Mesenchymal stem cell (in vitro differentiated cells and primary cell): ENCODE measurements around the gene TMEM213.

Experiments used
- DNase-seq: peaks from one replicate; pipeline ENCODE4 v3.0.0-alpha.2; 2013
- H2AFZ ChIP-seq: one replicate; pipeline ENCODE4 v1.6.1; 2013; ENCODE audit warnings: low read depth, mild to moderate bottlenecking, control low read depth, inconsistent platforms, low read length, moderate library complexity
- H2AK5ac ChIP-seq: 2 replicates; pipeline ENCODE4 v1.6.1; 2013; ENCODE audit warnings: low read length, moderate library complexity, mild to moderate bottlenecking, inconsistent platforms; ENCODE audit not compliant: severe bottlenecking
- H2BK120ac ChIP-seq: one replicate; pipeline ENCODE4 v1.6.1; 2013; ENCODE audit warnings: low read depth, mild to moderate bottlenecking, inconsistent platforms, low read length, moderate library complexity
- H2BK12ac ChIP-seq, 2 experiments: one replicate each; pipeline ENCODE4 v1.6.1; 2013; ENCODE audit warnings: inconsistent platforms in 2 of 2, low read length in 2 of 2, mild to moderate bottlenecking in 2 of 2, moderate library complexity in 2 of 2, control low read depth in 1 of 2
- H2BK15ac ChIP-seq: one replicate; pipeline ENCODE4 v1.6.1; 2013; ENCODE audit warnings: mild to moderate bottlenecking, low read depth, inconsistent platforms; ENCODE audit not compliant: poor library complexity, severe bottlenecking
- H2BK5ac ChIP-seq: 2 replicates; pipeline ENCODE4 v1.6.1; 2013; ENCODE audit warnings: low read depth, mild to moderate bottlenecking, low read length, control low read depth, inconsistent platforms; ENCODE audit not compliant: poor library complexity, severe bottlenecking
- H3K14ac ChIP-seq, 2 experiments: one replicate each; pipeline ENCODE4 v1.6.1; 2013; ENCODE audit warnings: inconsistent platforms in 2 of 2, low read length in 2 of 2, control low read depth in 1 of 2, mild to moderate bottlenecking in 1 of 2, moderate library complexity in 1 of 2
- H3K18ac ChIP-seq, 2 experiments: one replicate each; pipeline ENCODE4 v1.6.1; 2013; ENCODE audit warnings: inconsistent platforms in 2 of 2, low read length in 2 of 2, control low read depth in 1 of 2, low read depth in 1 of 2, mild to moderate bottlenecking in 1 of 2
- H3K23ac ChIP-seq, 2 experiments: one replicate each; pipeline ENCODE4 v1.6.1; 2013; ENCODE audit warnings: inconsistent platforms in 2 of 2, low read length in 2 of 2, mild to moderate bottlenecking in 2 of 2, moderate library complexity in 2 of 2, control low read depth in 1 of 2
- H3K27ac ChIP-seq: 2 replicates; pipeline ENCODE4 v1.5.1; 2013; ENCODE audit warnings: mild to moderate bottlenecking, moderate library complexity, low read length, control low read depth, inconsistent platforms; ENCODE audit not compliant: poor library complexity, severe bottlenecking
- H3K27me3 ChIP-seq, 2 experiments: 2 replicates each; pipeline versions ENCODE4 v1.6.1 to v1.7.0; 2013; ENCODE audit warnings: low read length in 2 of 2, mild to moderate bottlenecking in 2 of 2, moderate library complexity in 2 of 2, control low read depth in 1 of 2, inconsistent platforms in 1 of 2; ENCODE audit not compliant: control insufficient read depth in 1 of 2, insufficient read depth in 1 of 2
- H3K36me3 ChIP-seq, 2 experiments: 2 replicates each; pipeline versions ENCODE4 v1.6.1 to v1.7.0; 2013; ENCODE audit warnings: low read length in 2 of 2, control low read depth in 1 of 2, inconsistent platforms in 1 of 2, low read depth in 1 of 2, mild to moderate bottlenecking in 1 of 2; ENCODE audit not compliant: insufficient read depth in 2 of 2, control insufficient read depth in 1 of 2
- H3K4ac ChIP-seq, 2 experiments: one replicate each; pipeline ENCODE4 v1.6.1; 2013; ENCODE audit warnings: inconsistent platforms in 2 of 2, low read length in 2 of 2, mild to moderate bottlenecking in 2 of 2, moderate library complexity in 2 of 2, control low read depth in 1 of 2, low read depth in 1 of 2
- H3K4me1 ChIP-seq: 2 replicates; pipeline ENCODE4 v1.6.1; 2013; ENCODE audit warnings: low read depth, low read length, control low read depth; ENCODE audit not compliant: control insufficient read depth, insufficient read depth
- H3K4me2 ChIP-seq: 2 replicates; pipeline ENCODE4 v1.6.1; 2013; ENCODE audit warnings: low read length, mild to moderate bottlenecking, inconsistent platforms; ENCODE audit not compliant: poor library complexity, severe bottlenecking
- H3K4me3 ChIP-seq, 2 experiments: 2 replicates each; pipeline versions ENCODE4 v1.5.1 to v1.7.0; 2013; ENCODE audit warnings: low read length in 2 of 2, mild to moderate bottlenecking in 2 of 2, control low read depth in 1 of 2, low read depth in 1 of 2; ENCODE audit not compliant: insufficient read depth in 1 of 2
- H3K79me1 ChIP-seq: replicated peaks from 2 replicates; pipeline ENCODE4 v1.6.1; 2013; ENCODE audit warnings: mild to moderate bottlenecking, control low read depth, low read length, inconsistent platforms; ENCODE audit not compliant: poor library complexity, severe bottlenecking
- H3K9ac ChIP-seq: 2 replicates; pipeline ENCODE4 v1.7.0; 2013; ENCODE audit warnings: mild to moderate bottlenecking, low read length, moderate library complexity
- H3K9me3 ChIP-seq: 2 replicates; pipeline ENCODE4 v1.7.0; 2013; ENCODE audit warnings: mild to moderate bottlenecking, low read length; ENCODE audit not compliant: control insufficient read depth
- H4K8ac ChIP-seq: one replicate; pipeline ENCODE4 v1.6.1; 2013; ENCODE audit warnings: inconsistent platforms, mild to moderate bottlenecking, low read length, moderate library complexity
- H4K91ac ChIP-seq: one replicate; pipeline ENCODE4 v1.6.1; 2013; ENCODE audit warnings: mild to moderate bottlenecking, low read length, inconsistent platforms
- WGBS: methylation state at CpG from one replicate; pipeline ENCODE4 v1.1.7; 2013; ENCODE audit warnings: mixed read lengths; 5-methylcytosine and 5-hydroxymethylcytosine counted together

The TMEM213 gene

DNA sequence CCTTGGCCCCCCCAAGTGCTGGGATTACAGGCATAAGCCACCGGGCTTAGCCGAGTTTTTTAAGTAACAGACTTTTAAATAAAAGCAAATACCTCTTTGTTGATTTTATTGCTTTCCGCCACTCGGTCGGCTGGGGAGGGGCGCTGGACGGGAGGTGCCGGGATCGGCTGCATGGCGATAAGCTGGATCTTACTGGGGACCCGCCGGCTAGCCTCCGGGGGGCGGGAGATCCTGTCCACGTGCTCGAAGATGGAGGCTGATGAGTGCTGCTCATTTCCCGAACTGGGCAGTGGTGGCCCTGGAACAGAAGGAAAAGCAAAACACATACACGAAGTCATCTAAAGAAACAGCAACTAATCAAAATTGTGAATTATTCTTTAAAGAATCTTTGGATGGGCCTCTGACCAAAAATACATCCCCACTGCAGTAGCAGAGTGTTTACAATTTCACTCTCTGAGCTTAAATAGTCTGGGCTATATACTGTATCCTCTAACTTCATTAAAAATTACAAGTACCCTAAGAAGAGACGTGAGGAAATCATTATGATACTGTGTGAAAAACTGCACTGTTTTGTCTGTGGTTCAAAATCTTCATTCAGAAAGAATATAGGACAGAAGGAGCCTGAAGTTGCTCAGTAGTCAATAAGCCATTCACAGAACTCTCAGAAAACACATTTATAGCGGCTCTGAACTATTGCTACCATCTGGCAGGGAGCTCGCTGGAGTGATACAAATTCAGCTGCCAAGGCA, 73.4 kb downstream of the TMEM213 start:
- no peak overlapping the region for H2BK5ac ChIP-seq
- no peak overlapping the region for H3K4ac ChIP-seq
- peaks cover 7% of the 10 kb centered on the region for H3K4me1 ChIP-seq
- no peak overlapping the region for H3K18ac ChIP-seq
- H2BK12ac ChIP-seq: no peak overlapping the region
- WGBS: 96% methylated on average over 15 of the region's 21 CpGs
- no peak overlapping the region for H4K91ac ChIP-seq
- H3K27me3 ChIP-seq: no peaks in the 10 kb centered on the region
- no peak overlapping the region for H3K9ac ChIP-seq
- no peaks in the 10 kb centered on the region for H3K79me1 ChIP-seq
- no peaks in the 10 kb centered on the region for H3K9me3 ChIP-seq
- H4K8ac ChIP-seq: no peak overlapping the region
- no peak overlapping the region for H3K4me3 ChIP-seq
- H3K27ac ChIP-seq: no peak overlapping the region
- no peak overlapping the region for H2BK15ac ChIP-seq
- H2AFZ ChIP-seq: no peak overlapping the region
- H3K36me3 ChIP-seq: peaks cover 0 to 28% of the 10 kb centered on the region in 2 experiments
- no peak overlapping the region for H2AK5ac ChIP-seq
- H3K14ac ChIP-seq: no peak overlapping the region
- H3K23ac ChIP-seq: no peak overlapping the region
- H3K4me2 ChIP-seq: no peak overlapping the region
- H2BK120ac ChIP-seq: no peak overlapping the region
- DNase-seq: no peak

GRCh38 chr7:138871814-138872090, 74.0 kb downstream of the TMEM213 start:
- H3K9me3 ChIP-seq: no peaks in the 10 kb centered on the region
- no peak overlapping the region for H2BK12ac ChIP-seq
- no peak overlapping the region for H3K4me2 ChIP-seq
- no peak overlapping the region for H2BK5ac ChIP-seq
- no peaks in the 10 kb centered on the region for H3K79me1 ChIP-seq
- H2BK15ac ChIP-seq: no peak overlapping the region
- H3K4me3 ChIP-seq: no peak overlapping the region
- no peak overlapping the region for H3K27ac ChIP-seq
- H3K27me3 ChIP-seq: no peaks in the 10 kb centered on the region
- H3K14ac ChIP-seq: no peak overlapping the region
- no peak overlapping the region for H3K18ac ChIP-seq
- no peak overlapping the region for H2AK5ac ChIP-seq
- H2BK120ac ChIP-seq: no peak overlapping the region
- WGBS: 91% methylated on average over 3 of the region's 5 CpGs
- H3K23ac ChIP-seq: no peak overlapping the region
- no peak overlapping the region for H4K91ac ChIP-seq
- peaks cover 7% of the 10 kb centered on the region for H3K4me1 ChIP-seq
- DNase-seq: no peak
- no peak overlapping the region for H4K8ac ChIP-seq
- no peak overlapping the region for H2AFZ ChIP-seq
- no peak overlapping the region for H3K4ac ChIP-seq
- H3K9ac ChIP-seq: no peak overlapping the region
- peaks cover 0 to 28% of the 10 kb centered on the region in 2 experiments for H3K36me3 ChIP-seq

DNA sequence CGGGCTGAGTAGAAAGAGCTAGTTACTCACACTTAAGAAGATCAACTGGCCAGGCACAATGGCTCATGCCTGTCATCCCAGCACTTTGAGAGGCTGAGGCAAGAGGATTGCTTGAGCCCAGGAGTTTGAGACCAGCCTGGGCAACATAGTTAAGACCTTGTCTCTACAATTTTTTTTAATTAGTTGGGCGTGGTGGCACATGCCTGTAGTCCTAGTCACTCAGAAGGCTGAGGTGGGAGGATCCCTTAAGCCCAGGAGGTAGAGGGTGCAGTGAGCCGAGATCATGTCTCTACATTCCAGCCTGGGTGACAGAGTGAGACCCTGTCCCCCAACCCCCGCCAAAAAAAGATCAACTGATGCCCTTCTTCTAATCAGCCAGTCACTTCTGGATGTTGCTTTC, 74.8 kb downstream of the TMEM213 start:
- Histone ChIP-seq H2BK12ac (no peak overlapping the region), H2BK5ac (no peak overlapping the region), H2BK120ac (no peak overlapping the region), H3K4me1 (peaks cover 7% of the 10 kb centered on the region), H3K27me3 (no peaks in the 10 kb centered on the region), H3K9ac (no peak overlapping the region), H3K4ac (no peak overlapping the region), H4K8ac (no peak overlapping the region), H3K27ac (no peak overlapping the region), H3K14ac (no peak overlapping the region), H4K91ac (no peak overlapping the region), H3K9me3 (no peaks in the 10 kb centered on the region), H3K36me3 (peaks cover 0 to 27% of the 10 kb centered on the region in 2 experiments), H2AK5ac (no peak overlapping the region), H2BK15ac (no peak overlapping the region), H3K4me3 (no peak overlapping the region), H3K23ac (no peak overlapping the region), H3K4me2 (no peak overlapping the region), H2AFZ (no peak overlapping the region), H3K18ac (no peak overlapping the region), H3K79me1 (no peaks in the 10 kb centered on the region)
- WGBS: 82% methylated on average over 4 of the region's 4 CpGs
- DNase-seq: no peak

- no peaks in the 10 kb centered on the region for H3K27me3 ChIP-seq
- no peak overlapping the region for H2BK12ac ChIP-seq
- no peaks in the 10 kb centered on the region for H3K9me3 ChIP-seq
- no peak overlapping the region for H3K27ac ChIP-seq
- no peak overlapping the region for H3K23ac ChIP-seq
- H4K8ac ChIP-seq: no peak overlapping the region
- H3K4me3 ChIP-seq: no peak overlapping the region
- no peak overlapping the region for H3K14ac ChIP-seq
- H2AFZ ChIP-seq: no peak overlapping the region
- H3K18ac ChIP-seq: no peak overlapping the region
- H2BK15ac ChIP-seq: no peak overlapping the region
- H2AK5ac ChIP-seq: no peak overlapping the region
- H3K36me3 ChIP-seq: peaks cover 0 to 21% of the 10 kb centered on the region in 2 experiments
- no peak overlapping the region for H3K9ac ChIP-seq
- H3K4ac ChIP-seq: no peak overlapping the region
- DNase-seq: no peak
- no peak overlapping the region for H3K4me2 ChIP-seq
- no peak overlapping the region for H4K91ac ChIP-seq
- H3K79me1 ChIP-seq: no peaks in the 10 kb centered on the region
- H2BK120ac ChIP-seq: no peak overlapping the region
- 97% methylated on average over 5 of the region's 5 CpGs for WGBS
- no peak overlapping the region for H2BK5ac ChIP-seq
- peaks cover 7% of the 10 kb centered on the region for H3K4me1 ChIP-seq
These were observed 75.6 kb downstream of the TMEM213 start for GRCh38 chr7:138873220-138873892.
